Brain microvascular endothelial cell (primary cell): ENCODE data around the gene NLN.
"Not testable (repeated sequence)": the region's sequence is repeated elsewhere in the genome, so short reads cannot be mapped to it uniquely, and the experiment has no call there.

Experiments
- DNase-seq: peaks from one replicate; pipeline ENCODE4 v3.0.0-alpha.2; 2020
- H3K27ac ChIP-seq: fragments of 250-450 bp; sonication (Bioruptor Pico); 2 replicates; pipeline ENCODE4 v1.5.1; 2020; ENCODE audit warnings: mild to moderate bottlenecking, moderate library complexity
- H3K27me3 ChIP-seq: fragments of 250-450 bp; sonication (Bioruptor Pico); replicated peaks from 2 replicates; pipeline ENCODE4 v1.5.1; 2020; ENCODE audit warnings: mild to moderate bottlenecking
- H3K36me3 ChIP-seq: fragments of 250-450 bp; sonication (Bioruptor Pico); replicated peaks from 2 replicates; pipeline ENCODE4 v1.5.1; 2020; ENCODE audit warnings: mild to moderate bottlenecking
- H3K4me3 ChIP-seq: 2 replicates; pipeline ENCODE4 v1.5.1; 2011; ENCODE audit warnings: low read depth, mild to moderate bottlenecking, control low read depth, low read length, moderate library complexity
- in situ Hi-C: cut with HindIII; loops from 2 replicates; pipeline ENCODE4 v1.10.0; 2017; ENCODE audit warnings: low sequenced_read_pairs, low pct_ligation_motif_present
- TF ChIP-seq, protein P1 (sequence below): IDR thresholded peaks from 2 replicates; pipeline ENCODE4 v1.5.1; 2011; ENCODE audit warnings: low read depth, mild to moderate bottlenecking, moderate library complexity, low read length, control low read depth, inconsistent platforms; ENCODE audit errors: missing control alignments

The NLN gene

GRCh38 chr5:65846101-65846500 is 124.1 kb downstream of the NLN start:
- Histone ChIP-seq H3K27ac (no peak overlapping the region), H3K27me3 (no peaks in the 10 kb centered on the region), H3K4me3 (no peak overlapping the region), H3K36me3 (no peaks in the 10 kb centered on the region)
- TF ChIP-seq, protein P1, sequence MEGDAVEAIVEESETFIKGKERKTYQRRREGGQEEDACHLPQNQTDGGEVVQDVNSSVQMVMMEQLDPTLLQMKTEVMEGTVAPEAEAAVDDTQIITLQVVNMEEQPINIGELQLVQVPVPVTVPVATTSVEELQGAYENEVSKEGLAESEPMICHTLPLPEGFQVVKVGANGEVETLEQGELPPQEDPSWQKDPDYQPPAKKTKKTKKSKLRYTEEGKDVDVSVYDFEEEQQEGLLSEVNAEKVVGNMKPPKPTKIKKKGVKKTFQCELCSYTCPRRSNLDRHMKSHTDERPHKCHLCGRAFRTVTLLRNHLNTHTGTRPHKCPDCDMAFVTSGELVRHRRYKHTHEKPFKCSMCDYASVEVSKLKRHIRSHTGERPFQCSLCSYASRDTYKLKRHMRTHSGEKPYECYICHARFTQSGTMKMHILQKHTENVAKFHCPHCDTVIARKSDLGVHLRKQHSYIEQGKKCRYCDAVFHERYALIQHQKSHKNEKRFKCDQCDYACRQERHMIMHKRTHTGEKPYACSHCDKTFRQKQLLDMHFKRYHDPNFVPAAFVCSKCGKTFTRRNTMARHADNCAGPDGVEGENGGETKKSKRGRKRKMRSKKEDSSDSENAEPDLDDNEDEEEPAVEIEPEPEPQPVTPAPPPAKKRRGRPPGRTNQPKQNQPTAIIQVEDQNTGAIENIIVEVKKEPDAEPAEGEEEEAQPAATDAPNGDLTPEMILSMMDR = no peak
- in situ Hi-C loops = no loop called here
- no peak for DNase-seq

DNA sequence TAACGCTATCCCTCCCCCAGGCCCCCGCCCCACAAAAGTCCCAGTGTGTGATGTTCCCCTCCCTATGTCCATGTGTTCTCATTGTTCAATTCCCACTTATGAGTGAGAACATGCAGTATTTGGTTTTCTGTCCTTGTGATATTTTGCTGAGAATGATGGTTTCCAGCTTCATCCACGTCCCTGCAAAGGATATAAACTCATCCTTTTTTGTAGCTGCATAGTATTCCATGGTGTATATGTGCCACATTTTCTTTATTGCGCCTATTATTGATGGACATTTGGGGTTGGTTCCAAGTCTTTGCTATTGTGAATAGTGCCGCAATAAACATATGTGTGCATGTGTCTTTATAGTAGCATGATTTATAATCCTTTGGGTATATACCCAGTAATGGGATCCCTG is 125.0 kb downstream of the NLN start:
- in situ Hi-C loops, H3K27ac ChIP-seq, H3K27me3 ChIP-seq, DNase-seq, H3K4me3 ChIP-seq, H3K36me3 ChIP-seq: not testable (repeated sequence)

- H3K27ac ChIP-seq, H3K27me3 ChIP-seq, H3K36me3 ChIP-seq, DNase-seq, in situ Hi-C loops, H3K4me3 ChIP-seq: not testable (repeated sequence)
These were observed 127.9 kb downstream of the NLN start for GRCh38 chr5:65849918-65850317.

DNA sequence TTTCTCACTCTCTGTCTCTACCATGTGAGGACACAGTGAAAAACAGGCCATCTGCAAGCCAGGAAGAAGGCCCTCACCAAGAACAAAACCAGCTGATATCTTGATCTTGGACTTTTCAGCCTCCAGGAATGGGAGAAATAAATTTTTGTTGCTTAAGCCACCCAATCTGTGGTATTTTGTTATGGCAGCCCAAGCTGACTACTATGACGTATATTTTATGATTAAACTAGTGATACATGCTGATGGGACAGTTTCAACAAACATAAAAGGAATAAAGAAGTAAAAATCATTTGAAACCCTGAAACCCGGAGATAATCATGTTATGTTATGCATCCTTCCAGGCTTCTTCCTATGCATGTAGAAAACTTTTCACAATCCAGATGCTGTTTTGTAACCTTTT is 132.9 kb downstream of the NLN start:
- Histone ChIP-seq H3K27ac (no peak overlapping the region), H3K27me3 (no peaks in the 10 kb centered on the region), H3K4me3 (no peak overlapping the region), H3K36me3 (no peaks in the 10 kb centered on the region)
- no peak for DNase-seq
- in situ Hi-C loops = no loop called here
- TF ChIP-seq, protein P1 = no peak

- Histone ChIP-seq H3K27me3 (no peaks in the 10 kb centered on the region), H3K4me3 (no peak overlapping the region), H3K27ac (no peak overlapping the region), H3K36me3 (no peaks in the 10 kb centered on the region)
- TF ChIP-seq, protein P1 = no peak
- DNase-seq = no peak
- in situ Hi-C loops = no loop called here
These were observed 133.8 kb downstream of the NLN start for GRCh38 chr5:65855766-65856315.

DNA sequence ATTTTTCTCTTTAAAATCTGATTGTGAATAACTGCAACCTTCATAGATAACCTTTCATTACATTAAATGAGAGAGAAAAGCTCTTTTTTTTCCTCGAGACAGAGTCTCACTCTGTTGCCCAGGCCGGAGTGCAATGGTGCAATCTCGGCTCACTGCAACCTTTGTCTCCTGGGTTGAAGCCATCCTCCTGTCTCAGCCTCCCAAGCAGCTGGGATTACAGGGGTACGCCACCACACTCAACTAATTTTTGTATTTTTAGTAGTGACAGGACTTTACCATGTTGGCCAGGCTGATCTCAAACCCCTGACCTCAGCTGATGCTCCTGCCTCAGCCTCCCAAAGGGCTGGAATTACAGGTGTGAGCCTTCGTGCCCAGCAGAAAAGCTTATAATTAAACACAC is 134.5 kb downstream of the NLN start:
- Histone ChIP-seq H3K27me3 (no peaks in the 10 kb centered on the region), H3K36me3 (no peaks in the 10 kb centered on the region), H3K27ac (no peak overlapping the region), H3K4me3 (no peak overlapping the region)
- TF ChIP-seq, protein P1 = no peak
- no peak for DNase-seq
- in situ Hi-C loops = no loop called here

DNA sequence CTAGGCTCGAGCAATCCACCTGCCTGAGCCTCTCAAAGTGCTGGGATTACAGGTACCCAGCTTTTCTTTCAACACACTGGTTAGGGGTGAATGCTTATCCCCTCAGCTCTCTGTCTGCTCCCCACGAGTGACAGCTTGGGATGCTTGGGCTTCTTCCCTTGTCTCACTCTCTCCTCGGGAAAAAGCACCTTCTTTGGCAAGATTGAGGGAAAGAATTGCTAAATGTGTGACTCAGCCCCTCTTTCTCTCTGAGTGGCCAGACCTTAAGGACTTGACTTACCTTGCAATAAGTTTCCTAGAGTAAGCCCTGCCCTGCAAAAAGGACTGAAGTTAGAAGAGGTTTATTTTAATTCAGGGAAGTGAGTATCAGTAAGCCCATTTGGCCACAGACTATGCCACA is 136.3 kb downstream of the NLN start:
- in situ Hi-C loops = no loop called here
- Histone ChIP-seq H3K4me3 (no peak overlapping the region), H3K27ac (no peak overlapping the region), H3K36me3 (no peaks in the 10 kb centered on the region), H3K27me3 (no peaks in the 10 kb centered on the region)
- TF ChIP-seq, protein P1 = no peak
- DNase-seq = no peak
